SK-N-SH (cell line): Measurements from ENCODE around the gene PDE9A.

Experiments used
- EP300 ChIP-seq, 2 experiments: IDR thresholded peaks; 2 replicates each; pipeline versions ENCODE4 v1.4.0 to v1.6.1; 2012; ENCODE audit warnings: borderline replicate concordance in 1 of 2, low read depth in 1 of 2, low read length in 1 of 2
- FOXM1 ChIP-seq: IDR thresholded peaks from 2 replicates; pipeline ENCODE4 v1.4.0; 2012; ENCODE audit warnings: low read depth, mild to moderate bottlenecking
- GATA2 ChIP-seq: sonication (generic); formaldehyde crosslinking; IDR thresholded peaks from 2 replicates; pipeline ENCODE4 v1.5.0; 2020; ENCODE audit warnings: mild to moderate bottlenecking, missing genetic modification reagents
- MEF2A ChIP-seq: IDR thresholded peaks from 2 replicates; pipeline ENCODE4 v1.4.0; 2012; ENCODE audit warnings: low read depth, borderline replicate concordance
- MXI1 ChIP-seq: IDR thresholded peaks from 2 replicates; pipeline ENCODE4 v1.6.1; 2012; ENCODE audit warnings: mild to moderate bottlenecking, low read depth, low read length, improper control_type of control experiment
- POLR2AphosphoS5 ChIP-seq: IDR thresholded peaks from 2 replicates; pipeline ENCODE4 v1.6.1; 2012; ENCODE audit warnings: low read depth, low read length
- RAD21 ChIP-seq: IDR thresholded peaks from 2 replicates; pipeline ENCODE4 v1.6.1; 2012; ENCODE audit warnings: mild to moderate bottlenecking, low read length
- RFX5 ChIP-seq: IDR thresholded peaks from 2 replicates; pipeline ENCODE4 v1.6.1; 2012; ENCODE audit warnings: mild to moderate bottlenecking, improper control_type of control experiment, low read length
- TAF1 ChIP-seq: IDR thresholded peaks from 2 replicates; pipeline ENCODE4 v1.6.1; 2012; ENCODE audit warnings: low read depth, mild to moderate bottlenecking, low read length, moderate library complexity, borderline replicate concordance
- TEAD4 ChIP-seq: IDR thresholded peaks from 2 replicates; pipeline ENCODE4 v1.4.0; 2012; ENCODE audit warnings: mild to moderate bottlenecking, borderline replicate concordance; ENCODE audit not compliant: insufficient read depth
- TF ChIP-seq, protein P1 (sequence below): fragments of 200-600 bp; sonication (generic); IDR thresholded peaks from 2 replicates; pipeline ENCODE4 v1.6.1; 2017; ENCODE audit warnings: antibody characterized with exemption, mild to moderate bottlenecking, moderate library complexity
- TF ChIP-seq, protein P2 (sequence below): IDR thresholded peaks from 2 replicates; pipeline ENCODE4 v1.4.0; 2012; ENCODE audit warnings: low read depth, borderline replicate concordance

DNA sequence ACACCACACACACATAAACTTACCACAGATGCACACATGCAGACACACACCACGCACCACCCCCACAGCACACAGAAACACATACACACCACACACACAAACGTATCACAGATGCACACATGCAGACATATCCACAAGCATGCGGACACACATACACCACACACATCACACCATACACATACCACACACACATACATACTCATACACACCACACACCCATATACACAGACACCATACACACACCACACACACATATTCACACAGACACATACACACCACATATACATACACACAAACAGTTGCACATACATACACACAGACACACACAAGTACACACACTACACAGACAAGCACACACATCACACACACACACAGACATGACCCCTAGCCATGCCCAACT lies 37.5 kb upstream of the PDE9A start:
- TF ChIP-seq, protein P1, sequence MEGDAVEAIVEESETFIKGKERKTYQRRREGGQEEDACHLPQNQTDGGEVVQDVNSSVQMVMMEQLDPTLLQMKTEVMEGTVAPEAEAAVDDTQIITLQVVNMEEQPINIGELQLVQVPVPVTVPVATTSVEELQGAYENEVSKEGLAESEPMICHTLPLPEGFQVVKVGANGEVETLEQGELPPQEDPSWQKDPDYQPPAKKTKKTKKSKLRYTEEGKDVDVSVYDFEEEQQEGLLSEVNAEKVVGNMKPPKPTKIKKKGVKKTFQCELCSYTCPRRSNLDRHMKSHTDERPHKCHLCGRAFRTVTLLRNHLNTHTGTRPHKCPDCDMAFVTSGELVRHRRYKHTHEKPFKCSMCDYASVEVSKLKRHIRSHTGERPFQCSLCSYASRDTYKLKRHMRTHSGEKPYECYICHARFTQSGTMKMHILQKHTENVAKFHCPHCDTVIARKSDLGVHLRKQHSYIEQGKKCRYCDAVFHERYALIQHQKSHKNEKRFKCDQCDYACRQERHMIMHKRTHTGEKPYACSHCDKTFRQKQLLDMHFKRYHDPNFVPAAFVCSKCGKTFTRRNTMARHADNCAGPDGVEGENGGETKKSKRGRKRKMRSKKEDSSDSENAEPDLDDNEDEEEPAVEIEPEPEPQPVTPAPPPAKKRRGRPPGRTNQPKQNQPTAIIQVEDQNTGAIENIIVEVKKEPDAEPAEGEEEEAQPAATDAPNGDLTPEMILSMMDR = no peak
- TF ChIP-seq POLR2AphosphoS5 (no peak), RAD21 (no peak), TAF1 (no peak), RFX5 (no peak), GATA2 (CRISPR knock-in tag) (no peak), EP300 (IDR thresholded peaks at IDR 0.05; ENCODE audit: borderline replicate concordance in 1 of 2, low read depth in 1 of 2, low read length in 1 of 2) (no peak), TEAD4 (no peak), MXI1 (no peak), FOXM1 (no peak), MEF2A (no peak)
- TF ChIP-seq, protein P2, sequence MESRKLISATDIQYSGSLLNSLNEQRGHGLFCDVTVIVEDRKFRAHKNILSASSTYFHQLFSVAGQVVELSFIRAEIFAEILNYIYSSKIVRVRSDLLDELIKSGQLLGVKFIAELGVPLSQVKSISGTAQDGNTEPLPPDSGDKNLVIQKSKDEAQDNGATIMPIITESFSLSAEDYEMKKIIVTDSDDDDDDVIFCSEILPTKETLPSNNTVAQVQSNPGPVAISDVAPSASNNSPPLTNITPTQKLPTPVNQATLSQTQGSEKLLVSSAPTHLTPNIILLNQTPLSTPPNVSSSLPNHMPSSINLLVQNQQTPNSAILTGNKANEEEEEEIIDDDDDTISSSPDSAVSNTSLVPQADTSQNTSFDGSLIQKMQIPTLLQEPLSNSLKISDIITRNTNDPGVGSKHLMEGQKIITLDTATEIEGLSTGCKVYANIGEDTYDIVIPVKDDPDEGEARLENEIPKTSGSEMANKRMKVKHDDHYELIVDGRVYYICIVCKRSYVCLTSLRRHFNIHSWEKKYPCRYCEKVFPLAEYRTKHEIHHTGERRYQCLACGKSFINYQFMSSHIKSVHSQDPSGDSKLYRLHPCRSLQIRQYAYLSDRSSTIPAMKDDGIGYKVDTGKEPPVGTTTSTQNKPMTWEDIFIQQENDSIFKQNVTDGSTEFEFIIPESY = no peak
